HepG2 (cell line): ENCODE data around the gene BIN1. TPM values are rescaled to one million over a fixed set of nuclear protein-coding genes. Genes with fewer than 3 reads are reported as not detected.

Experiments used
- FOXO1 ChIP-seq: sonication (generic); formaldehyde crosslinking; IDR thresholded peaks from 2 replicates; pipeline ENCODE4 v1.4.0; 2020; ENCODE audit warnings: missing genetic modification reagents
- KAT7 ChIP-seq: IDR thresholded peaks from 2 replicates; pipeline ENCODE4 v1.6.1; 2018; ENCODE audit warnings: borderline replicate concordance, missing compliant biosample characterization
- KLF13 ChIP-seq: sonication (generic); formaldehyde crosslinking; IDR thresholded peaks from 2 replicates; pipeline ENCODE4 v1.4.0; 2020; ENCODE audit warnings: mild to moderate bottlenecking, missing genetic modification reagents
- TBX2 ChIP-seq: sonication (generic); formaldehyde crosslinking; IDR thresholded peaks from 2 replicates; pipeline ENCODE4 v1.5.0; 2020; ENCODE audit warnings: missing genetic modification reagents, mild to moderate bottlenecking, borderline replicate concordance
- THAP11 ChIP-seq: IDR thresholded peaks from 2 replicates; pipeline ENCODE4 v1.6.1; 2016; ENCODE audit warnings: missing biosample characterization, missing genetic modification reagents
- ZNF180 ChIP-seq: sonication (generic); formaldehyde crosslinking; IDR thresholded peaks from 2 replicates; pipeline ENCODE4 v1.4.0; 2020; ENCODE audit warnings: low read depth, missing genetic modification reagents, borderline replicate concordance
- ZNF431 ChIP-seq: sonication (generic); formaldehyde crosslinking; IDR thresholded peaks from 2 replicates; pipeline ENCODE4 v1.9.0; 2022; ENCODE audit warnings: missing genetic modification reagents, low read depth, mild to moderate bottlenecking, borderline replicate concordance
- ZNF841 ChIP-seq: sonication (generic); formaldehyde crosslinking; IDR thresholded peaks from 2 replicates; pipeline ENCODE4 v1.8.1; 2023; ENCODE audit warnings: missing genetic modification reagents, borderline replicate concordance
- polyA plus RNA-seq, 8 experiments: library from polyadenylated mRNA; depleted of rRNA in 3 of 8; stranded (reverse) in 7 of 8; unstranded in 1 of 8; fragments of >200 nt; fragmentation: Illumina TruSeq in 4 of 8; extraction: Trizol in 4 of 8; gene quantifications; 2 replicates each; pipeline versions ENCODE4 v1.2.1 to v1.2.3, GENCODE V29; 2011 to 2016; ENCODE audit warnings: low read depth in 4 of 8, missing spikeins in 1 of 8, mixed read lengths in 1 of 8; ENCODE audit not compliant: insufficient read depth in 1 of 8
- total RNA-seq, 5 experiments: library from RNA; depleted of rRNA; stranded (reverse); fragments of >200 nt; fragmentation: Illumina TruSeq; extraction: Trizol; gene quantifications; 2 replicates each; pipeline ENCODE4 v1.2.3, GENCODE V29; 2016; ENCODE audit warnings: low read depth in 1 of 5
- TF ChIP-seq, protein P1 (sequence below), 2 experiments: sonication (generic) in 1 of 2; formaldehyde crosslinking in 1 of 2; IDR thresholded peaks; 2 replicates each; pipeline versions ENCODE4 v1.5.1 to v1.6.1; 2011 to 2020; ENCODE audit warnings: borderline replicate concordance in 1 of 2, low read depth in 1 of 2, low read length in 1 of 2, mild to moderate bottlenecking in 1 of 2, missing genetic modification reagents in 1 of 2, moderate library complexity in 1 of 2
- TF ChIP-seq, protein P2 (sequence below): sonication (generic); formaldehyde crosslinking; IDR thresholded peaks from 2 replicates; pipeline ENCODE4 v1.4.0; 2020; ENCODE audit warnings: missing genetic modification reagents
- TF ChIP-seq, protein P3 (sequence below): sonication (generic); formaldehyde crosslinking; IDR thresholded peaks from 2 replicates; pipeline ENCODE4 v1.9.0; 2021; ENCODE audit warnings: mild to moderate bottlenecking, missing genetic modification reagents

The BIN1 gene
- total and polyA plus RNA-seq, 2 of the 13 experiments (the other 11 are each of a cell fraction or from before 2014, with no cell fraction given), result 0.93 to 1.2 TPM

DNA sequence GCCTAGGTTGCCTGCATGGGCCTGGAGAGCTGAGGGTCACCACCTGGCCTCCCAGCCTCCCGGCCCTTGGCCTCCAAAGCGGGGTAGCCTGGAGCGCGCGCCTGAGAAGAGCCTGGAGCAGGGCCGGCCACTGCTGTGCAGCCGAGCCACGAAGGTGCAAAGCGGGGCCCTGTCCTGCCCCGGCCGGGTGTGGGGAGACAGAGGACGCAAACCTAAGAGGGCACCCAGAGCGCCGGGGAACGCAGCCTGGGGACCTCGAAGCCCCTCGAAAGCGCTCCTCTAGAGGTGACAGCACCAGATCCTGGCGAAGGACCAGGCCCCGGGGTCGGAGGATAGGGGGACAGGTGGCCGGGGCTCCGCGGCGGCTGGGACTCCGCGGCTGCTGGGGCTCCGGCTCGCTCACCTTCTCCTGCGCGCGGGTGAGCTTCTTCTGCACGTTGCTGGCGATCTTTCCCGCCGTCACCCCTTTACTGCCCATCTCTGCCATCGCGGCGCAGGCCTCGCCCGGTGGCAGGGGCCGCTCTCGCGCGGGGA, 430 bp downstream of the BIN1 start (continued):
- TF ChIP-seq ZNF841 (CRISPR knock-in tag) (no peak), ZNF180 (no peak), THAP11 (no peak), KLF13 (CRISPR knock-in tag) (no peak), TBX2 (CRISPR knock-in tag) (no peak), KAT7 (CRISPR knock-in tag) (no peak), FOXO1 (CRISPR knock-in tag) (no peak), ZNF431 (no peak)
- TF ChIP-seq, protein P1, sequence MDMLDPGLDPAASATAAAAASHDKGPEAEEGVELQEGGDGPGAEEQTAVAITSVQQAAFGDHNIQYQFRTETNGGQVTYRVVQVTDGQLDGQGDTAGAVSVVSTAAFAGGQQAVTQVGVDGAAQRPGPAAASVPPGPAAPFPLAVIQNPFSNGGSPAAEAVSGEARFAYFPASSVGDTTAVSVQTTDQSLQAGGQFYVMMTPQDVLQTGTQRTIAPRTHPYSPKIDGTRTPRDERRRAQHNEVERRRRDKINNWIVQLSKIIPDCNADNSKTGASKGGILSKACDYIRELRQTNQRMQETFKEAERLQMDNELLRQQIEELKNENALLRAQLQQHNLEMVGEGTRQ (IDR thresholded peaks at IDR 0.05; ENCODE audit: low read depth, low read length), result no peak
- TF ChIP-seq, protein P1 (CRISPR knock-in tag; IDR thresholded peaks at IDR 0.05; ENCODE audit: borderline replicate concordance), result no peak
- TF ChIP-seq, protein P2, sequence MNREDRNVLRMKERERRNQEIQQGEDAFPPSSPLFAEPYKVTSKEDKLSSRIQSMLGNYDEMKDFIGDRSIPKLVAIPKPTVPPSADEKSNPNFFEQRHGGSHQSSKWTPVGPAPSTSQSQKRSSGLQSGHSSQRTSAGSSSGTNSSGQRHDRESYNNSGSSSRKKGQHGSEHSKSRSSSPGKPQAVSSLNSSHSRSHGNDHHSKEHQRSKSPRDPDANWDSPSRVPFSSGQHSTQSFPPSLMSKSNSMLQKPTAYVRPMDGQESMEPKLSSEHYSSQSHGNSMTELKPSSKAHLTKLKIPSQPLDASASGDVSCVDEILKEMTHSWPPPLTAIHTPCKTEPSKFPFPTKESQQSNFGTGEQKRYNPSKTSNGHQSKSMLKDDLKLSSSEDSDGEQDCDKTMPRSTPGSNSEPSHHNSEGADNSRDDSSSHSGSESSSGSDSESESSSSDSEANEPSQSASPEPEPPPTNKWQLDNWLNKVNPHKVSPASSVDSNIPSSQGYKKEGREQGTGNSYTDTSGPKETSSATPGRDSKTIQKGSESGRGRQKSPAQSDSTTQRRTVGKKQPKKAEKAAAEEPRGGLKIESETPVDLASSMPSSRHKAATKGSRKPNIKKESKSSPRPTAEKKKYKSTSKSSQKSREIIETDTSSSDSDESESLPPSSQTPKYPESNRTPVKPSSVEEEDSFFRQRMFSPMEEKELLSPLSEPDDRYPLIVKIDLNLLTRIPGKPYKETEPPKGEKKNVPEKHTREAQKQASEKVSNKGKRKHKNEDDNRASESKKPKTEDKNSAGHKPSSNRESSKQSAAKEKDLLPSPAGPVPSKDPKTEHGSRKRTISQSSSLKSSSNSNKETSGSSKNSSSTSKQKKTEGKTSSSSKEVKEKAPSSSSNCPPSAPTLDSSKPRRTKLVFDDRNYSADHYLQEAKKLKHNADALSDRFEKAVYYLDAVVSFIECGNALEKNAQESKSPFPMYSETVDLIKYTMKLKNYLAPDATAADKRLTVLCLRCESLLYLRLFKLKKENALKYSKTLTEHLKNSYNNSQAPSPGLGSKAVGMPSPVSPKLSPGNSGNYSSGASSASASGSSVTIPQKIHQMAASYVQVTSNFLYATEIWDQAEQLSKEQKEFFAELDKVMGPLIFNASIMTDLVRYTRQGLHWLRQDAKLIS (CRISPR knock-in tag), result no peak
- TF ChIP-seq, protein P3, sequence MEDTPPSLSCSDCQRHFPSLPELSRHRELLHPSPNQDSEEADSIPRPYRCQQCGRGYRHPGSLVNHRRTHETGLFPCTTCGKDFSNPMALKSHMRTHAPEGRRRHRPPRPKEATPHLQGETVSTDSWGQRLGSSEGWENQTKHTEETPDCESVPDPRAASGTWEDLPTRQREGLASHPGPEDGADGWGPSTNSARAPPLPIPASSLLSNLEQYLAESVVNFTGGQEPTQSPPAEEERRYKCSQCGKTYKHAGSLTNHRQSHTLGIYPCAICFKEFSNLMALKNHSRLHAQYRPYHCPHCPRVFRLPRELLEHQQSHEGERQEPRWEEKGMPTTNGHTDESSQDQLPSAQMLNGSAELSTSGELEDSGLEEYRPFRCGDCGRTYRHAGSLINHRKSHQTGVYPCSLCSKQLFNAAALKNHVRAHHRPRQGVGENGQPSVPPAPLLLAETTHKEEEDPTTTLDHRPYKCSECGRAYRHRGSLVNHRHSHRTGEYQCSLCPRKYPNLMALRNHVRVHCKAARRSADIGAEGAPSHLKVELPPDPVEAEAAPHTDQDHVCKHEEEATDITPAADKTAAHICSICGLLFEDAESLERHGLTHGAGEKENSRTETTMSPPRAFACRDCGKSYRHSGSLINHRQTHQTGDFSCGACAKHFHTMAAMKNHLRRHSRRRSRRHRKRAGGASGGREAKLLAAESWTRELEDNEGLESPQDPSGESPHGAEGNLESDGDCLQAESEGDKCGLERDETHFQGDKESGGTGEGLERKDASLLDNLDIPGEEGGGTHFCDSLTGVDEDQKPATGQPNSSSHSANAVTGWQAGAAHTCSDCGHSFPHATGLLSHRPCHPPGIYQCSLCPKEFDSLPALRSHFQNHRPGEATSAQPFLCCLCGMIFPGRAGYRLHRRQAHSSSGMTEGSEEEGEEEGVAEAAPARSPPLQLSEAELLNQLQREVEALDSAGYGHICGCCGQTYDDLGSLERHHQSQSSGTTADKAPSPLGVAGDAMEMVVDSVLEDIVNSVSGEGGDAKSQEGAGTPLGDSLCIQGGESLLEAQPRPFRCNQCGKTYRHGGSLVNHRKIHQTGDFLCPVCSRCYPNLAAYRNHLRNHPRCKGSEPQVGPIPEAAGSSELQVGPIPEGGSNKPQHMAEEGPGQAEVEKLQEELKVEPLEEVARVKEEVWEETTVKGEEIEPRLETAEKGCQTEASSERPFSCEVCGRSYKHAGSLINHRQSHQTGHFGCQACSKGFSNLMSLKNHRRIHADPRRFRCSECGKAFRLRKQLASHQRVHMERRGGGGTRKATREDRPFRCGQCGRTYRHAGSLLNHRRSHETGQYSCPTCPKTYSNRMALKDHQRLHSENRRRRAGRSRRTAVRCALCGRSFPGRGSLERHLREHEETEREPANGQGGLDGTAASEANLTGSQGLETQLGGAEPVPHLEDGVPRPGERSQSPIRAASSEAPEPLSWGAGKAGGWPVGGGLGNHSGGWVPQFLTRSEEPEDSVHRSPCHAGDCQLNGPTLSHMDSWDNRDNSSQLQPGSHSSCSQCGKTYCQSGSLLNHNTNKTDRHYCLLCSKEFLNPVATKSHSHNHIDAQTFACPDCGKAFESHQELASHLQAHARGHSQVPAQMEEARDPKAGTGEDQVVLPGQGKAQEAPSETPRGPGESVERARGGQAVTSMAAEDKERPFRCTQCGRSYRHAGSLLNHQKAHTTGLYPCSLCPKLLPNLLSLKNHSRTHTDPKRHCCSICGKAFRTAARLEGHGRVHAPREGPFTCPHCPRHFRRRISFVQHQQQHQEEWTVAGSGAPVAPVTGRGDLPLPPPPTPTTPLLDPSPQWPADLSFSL (CRISPR knock-in tag), result no peak
